Measurements from ENCODE around the gene FIGLA.

The FIGLA gene, protein sequence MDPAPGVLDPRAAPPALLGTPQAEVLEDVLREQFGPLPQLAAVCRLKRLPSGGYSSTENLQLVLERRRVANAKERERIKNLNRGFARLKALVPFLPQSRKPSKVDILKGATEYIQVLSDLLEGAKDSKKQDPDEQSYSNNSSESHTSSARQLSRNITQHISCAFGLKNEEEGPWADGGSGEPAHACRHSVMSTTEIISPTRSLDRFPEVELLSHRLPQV

DNA sequence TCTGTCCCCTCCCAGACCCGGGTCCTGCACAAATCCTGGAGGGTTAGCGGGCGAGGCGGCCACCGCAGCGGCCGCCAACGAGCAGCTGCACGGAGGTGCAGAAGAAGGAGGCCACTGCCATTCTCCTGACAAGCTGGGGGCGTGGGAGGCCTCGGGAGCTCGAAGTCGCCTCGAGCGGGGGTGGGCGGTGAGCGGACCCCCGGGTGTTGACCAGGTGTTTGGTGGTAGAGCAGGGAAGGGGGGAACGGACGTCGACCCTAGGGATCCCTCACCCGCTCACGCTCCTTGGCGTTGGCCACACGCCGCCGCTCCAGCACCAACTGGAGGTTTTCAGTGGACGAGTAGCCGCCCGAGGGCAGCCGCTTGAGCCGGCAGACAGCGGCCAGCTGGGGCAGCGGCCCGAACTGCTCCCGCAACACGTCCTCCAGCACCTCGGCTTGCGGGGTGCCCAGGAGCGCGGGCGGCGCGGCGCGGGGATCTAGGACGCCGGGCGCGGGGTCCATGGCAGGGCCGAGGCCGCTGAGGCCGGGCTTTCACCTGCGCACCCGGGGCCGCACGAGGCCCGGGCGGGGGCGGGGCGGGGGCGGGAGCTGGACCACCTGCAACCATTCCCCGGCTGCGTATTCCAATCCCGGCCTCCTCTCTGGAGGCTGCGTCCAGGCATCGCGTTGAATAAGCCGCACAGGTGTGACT is at the start of gene FIGLA:
Gene FIGLA (minus strand): TSS at position 508 of the 693 bp plus-strand sequence. CDS start 5 bp downstream, at position 503.
- DNase-seq (ENCODE audit: low read depth): no peak

GRCh38 chr2:70837980-70838925 is 47.8 kb upstream of the FIGLA start:
- no peak for DNase-seq (ENCODE audit: low read depth)

DNA sequence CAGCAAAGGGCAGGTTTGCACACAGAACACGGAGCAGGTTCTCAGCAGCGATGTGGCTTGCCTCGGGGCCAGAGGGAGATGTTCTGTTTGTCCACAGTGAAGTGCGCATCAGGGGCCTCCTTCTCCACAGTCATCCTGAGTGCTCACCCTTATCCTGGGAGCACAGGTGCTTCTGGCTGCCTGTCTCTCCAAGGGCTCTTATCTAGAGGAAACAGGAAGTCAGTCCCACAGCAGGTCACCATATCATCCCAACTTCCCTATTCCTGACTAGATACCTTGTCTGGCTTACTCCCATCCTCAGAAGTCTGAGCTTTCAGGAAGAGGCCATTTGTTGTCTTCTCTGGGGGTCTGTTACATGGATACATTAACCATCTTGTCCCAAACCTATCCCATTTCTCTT is 45.2 kb upstream of the FIGLA start, which contains the start of gene CD207:
Gene CD207 (minus strand): TSS at position 174 of the 400 bp plus-strand sequence. CDS start 40 bp downstream, at position 134.
- DNase-seq (ENCODE audit: low read depth): no peak

- no peak for DNase-seq (ENCODE audit: low read depth)
Measured at GRCh38 chr2:70834881-70835280, 44.4 kb upstream of the FIGLA start.

DNA sequence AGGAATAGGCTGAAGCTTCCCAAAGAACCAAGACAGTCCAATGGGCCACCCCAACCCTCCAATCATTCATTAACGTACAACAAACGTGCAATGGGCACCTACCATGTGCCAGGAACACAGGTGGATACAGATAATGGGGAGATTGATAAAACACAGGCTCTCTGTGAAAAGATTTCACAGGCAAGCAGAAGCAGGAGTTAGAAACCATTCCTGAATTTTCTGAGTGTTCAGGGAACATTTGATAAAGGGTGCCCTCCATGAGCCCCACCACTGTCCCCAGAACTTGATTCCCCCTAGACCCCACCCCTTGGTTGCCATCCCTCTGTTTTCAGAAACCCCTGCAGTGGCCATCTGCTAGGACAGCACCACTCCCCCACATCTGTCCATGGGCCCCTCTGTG is 43.7 kb upstream of the FIGLA start:
- no peak for DNase-seq (ENCODE audit: low read depth)

DNA sequence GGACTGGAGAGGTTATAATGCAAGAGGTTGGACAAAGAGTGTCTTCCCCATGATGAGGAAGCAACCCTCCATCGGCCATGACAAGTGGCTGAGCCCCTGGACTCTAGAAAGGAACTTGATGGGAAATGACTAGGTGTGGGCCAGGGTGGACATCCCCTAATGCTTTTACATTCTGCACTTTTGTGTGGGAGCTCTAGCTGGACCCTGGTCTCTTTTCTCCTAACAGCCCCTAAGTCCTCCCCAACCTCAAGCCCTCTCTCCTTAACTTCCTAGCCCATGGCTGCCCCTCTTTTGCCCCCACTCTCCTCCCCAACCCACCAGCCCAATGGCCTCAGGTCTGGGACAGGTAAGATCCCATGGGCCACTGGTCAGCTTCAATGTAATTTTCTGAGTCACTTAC is 42.8 kb upstream of the FIGLA start:
- no peak for DNase-seq (ENCODE audit: low read depth)

DNA sequence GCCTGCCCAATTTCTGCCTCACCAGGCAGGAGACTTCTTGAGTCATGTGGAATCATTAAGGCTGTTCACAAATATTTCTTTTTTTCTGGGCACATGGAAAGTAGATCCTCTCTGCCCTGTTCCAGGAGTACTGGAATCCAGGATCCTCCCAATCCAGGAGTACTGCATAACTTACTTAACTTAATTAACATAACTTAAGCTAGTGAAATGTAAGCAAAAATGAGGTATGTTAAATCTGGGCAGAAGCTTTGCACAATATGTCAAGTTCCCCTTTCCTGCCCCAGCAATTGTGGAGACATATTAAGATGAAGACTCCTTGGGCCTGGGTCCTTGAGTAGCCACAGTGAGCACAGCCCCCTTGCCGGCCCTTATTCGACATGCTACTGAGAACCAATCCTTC is 41.9 kb upstream of the FIGLA start:
- no peak for DNase-seq (ENCODE audit: low read depth)

GRCh38 chr2:70831861-70832260 is 41.4 kb upstream of the FIGLA start:
- DNase-seq (ENCODE audit: low read depth): no peak

GRCh38 chr2:70830366-70830765 is 39.9 kb upstream of the FIGLA start:
- DNase-seq (ENCODE audit: low read depth): no peak

- no peak for DNase-seq (ENCODE audit: low read depth)
Measured at GRCh38 chr2:70829916-70830315, 39.5 kb upstream of the FIGLA start.

DNA sequence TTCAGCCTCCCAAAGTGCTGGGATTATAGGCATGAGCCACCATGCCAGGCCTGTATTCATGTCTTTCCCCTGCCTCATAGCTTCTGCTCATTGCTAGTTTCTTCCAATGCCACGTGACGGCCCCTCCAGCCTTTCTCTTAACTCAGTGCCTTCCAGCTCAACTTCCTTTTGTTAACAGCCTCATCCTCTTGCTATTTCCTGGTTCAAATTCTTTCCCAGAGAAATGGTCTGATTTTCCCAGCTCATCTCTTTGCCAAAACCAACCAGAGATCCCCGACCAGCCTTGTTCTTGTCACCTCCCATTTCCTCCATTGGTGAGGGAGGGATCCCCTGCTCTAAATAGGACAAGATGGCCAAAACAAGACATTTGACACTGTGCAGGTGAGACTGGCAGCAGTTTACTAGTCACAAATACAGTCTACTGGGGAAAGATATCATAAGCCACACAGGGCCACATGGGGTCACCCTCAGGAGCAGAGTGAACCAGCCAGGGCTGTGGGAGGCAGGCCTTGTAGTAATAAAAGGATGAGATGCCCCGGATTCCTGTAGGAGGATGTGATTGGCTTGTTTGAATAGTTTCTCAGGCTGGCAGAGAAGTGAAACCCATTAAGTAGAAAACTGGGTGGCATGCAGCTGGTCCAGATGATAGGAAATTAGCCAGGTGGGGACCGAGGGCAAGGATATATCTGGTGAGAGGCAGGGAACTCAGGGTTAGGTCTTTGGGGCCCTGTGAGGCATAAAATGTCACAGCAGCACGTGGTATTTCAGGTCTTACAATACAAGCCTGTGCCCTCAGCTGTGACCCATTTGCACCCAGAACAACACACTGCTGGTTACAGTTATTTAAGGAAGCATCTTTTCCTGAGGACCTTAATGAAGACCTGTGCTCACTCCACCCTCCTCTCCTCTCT is 38.7 kb upstream of the FIGLA start:
- no peak for DNase-seq (ENCODE audit: low read depth)

GRCh38 chr2:70828115-70828514 is 37.7 kb upstream of the FIGLA start:
- no peak for DNase-seq (ENCODE audit: low read depth)

DNA sequence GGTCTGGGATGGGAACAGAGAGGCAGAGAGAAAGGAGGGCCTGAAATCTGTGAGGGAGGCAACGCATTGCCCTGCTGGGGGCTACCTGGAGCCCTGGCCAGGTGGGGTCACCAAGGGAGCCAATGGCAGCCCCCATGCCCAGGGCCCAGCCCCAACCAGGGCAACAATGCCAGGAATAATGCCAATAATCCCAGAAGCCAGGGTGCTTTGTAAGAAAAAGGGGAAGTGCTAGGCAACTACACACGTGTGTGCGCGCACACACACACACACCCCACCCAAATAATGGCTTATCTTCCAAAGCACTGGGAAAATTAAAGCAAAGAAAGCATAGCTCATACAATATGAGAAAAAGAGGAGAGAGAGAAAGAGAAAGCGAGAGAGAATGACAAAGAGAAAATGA is 36.9 kb upstream of the FIGLA start:
- no peak for DNase-seq (ENCODE audit: low read depth)

- no peak for DNase-seq (ENCODE audit: low read depth)
Measured at GRCh38 chr2:70826696-70827350, 36.4 kb upstream of the FIGLA start.

GRCh38 chr2:70823249-70823648 is 32.8 kb upstream of the FIGLA start:
- DNase-seq (ENCODE audit: low read depth): no peak

- no peak for DNase-seq (ENCODE audit: low read depth)
Measured at GRCh38 chr2:70822843-70823242, 32.4 kb upstream of the FIGLA start.

DNA sequence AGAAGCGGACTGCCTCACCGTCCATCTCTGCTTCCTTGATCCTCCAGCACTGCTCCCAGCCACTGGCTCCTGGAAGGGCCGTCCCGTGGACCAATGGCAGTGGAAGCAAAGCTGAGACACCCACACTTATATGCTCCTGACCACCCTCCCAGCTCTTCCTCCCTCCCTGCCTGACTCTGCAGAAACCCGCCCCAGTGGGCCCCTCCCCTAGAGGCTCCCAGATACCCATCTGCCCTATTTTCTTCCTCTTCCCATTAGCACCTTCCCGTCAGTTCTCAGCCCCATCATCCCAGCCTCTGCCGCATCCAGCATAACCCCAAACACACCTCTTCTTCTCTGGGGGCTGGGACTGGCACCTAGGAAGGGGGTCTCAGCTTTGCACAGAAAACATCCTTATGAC is 30.1 kb upstream of the FIGLA start, which contains the start of gene CLEC4F:
Gene CLEC4F (minus strand): TSS at position 101 of the 400 bp plus-strand sequence. CDS start 76 bp downstream, at position 25.
- DNase-seq (ENCODE audit: low read depth): no peak

- DNase-seq (ENCODE audit: low read depth): no peak
Measured at GRCh38 chr2:70817284-70817954, 27.0 kb upstream of the FIGLA start.

GRCh38 chr2:70816726-70817125 is 26.3 kb upstream of the FIGLA start:
- no peak for DNase-seq (ENCODE audit: low read depth)
